Heart right ventricle (tissue), 16 donors: ENCODE measurements around the gene AVPR2. TPM values are rescaled to one million over a fixed set of nuclear protein-coding genes. Genes with fewer than 3 reads are reported as not detected.

Experiments
- ATAC-seq, 8 donors: fragments of 200-7000 bp; cut with Tn5 transposase; one replicate each; pipeline ENCODE4 v1.9.1; 2020; ENCODE audit warnings: mild to moderate bottlenecking in 8 of 8, moderate library complexity in 8 of 8, moderate number of reproducible peaks in 1 of 8
- DNase-seq, 2 donors: peaks; one replicate each; pipeline ENCODE4 v3.0.0-alpha.2; 2020
- H3K27ac ChIP-seq, 10 donors: fragments of 200-600 bp; sonication (generic) in 2 of 10; one replicate each; pipeline versions ENCODE4 v1.5.0 to v1.8.0; 2020 to 2022; ENCODE audit warnings: mild to moderate bottlenecking in 3 of 10
- H3K27me3 ChIP-seq, 7 donors: fragments of 200-600 bp; one replicate each; pipeline ENCODE4 v1.8.0; 2021 to 2022; ENCODE audit warnings: mild to moderate bottlenecking in 2 of 7
- H3K36me3 ChIP-seq, 9 donors: fragments of 200-600 bp; sonication (generic) in 1 of 9; one replicate each; pipeline versions ENCODE4 v1.5.0 to v1.8.0; 2020 to 2022; ENCODE audit warnings: mild to moderate bottlenecking in 2 of 9
- H3K4me1 ChIP-seq, 9 donors: fragments of 200-600 bp; sonication (generic) in 1 of 9; one replicate each; pipeline versions ENCODE4 v1.5.0 to v1.8.0; 2020 to 2022; ENCODE audit warnings: mild to moderate bottlenecking in 4 of 9
- H3K4me3 ChIP-seq, 10 donors: fragments of 200-600 bp; sonication (generic) in 2 of 10; one replicate each; pipeline versions ENCODE4 v1.5.0 to v1.8.0; 2020 to 2022; ENCODE audit warnings: mild to moderate bottlenecking in 7 of 10, moderate library complexity in 2 of 10
- H3K9me3 ChIP-seq, 11 donors: fragments of 200-600 bp in 10 of 11; sonication (generic) in 2 of 11; one replicate each; pipeline versions ENCODE4 v1.5.0 to v1.8.0; 2013 to 2022; ENCODE audit warnings: mild to moderate bottlenecking in 2 of 11, control low read depth in 1 of 11, moderate library complexity in 1 of 11
- WGBS, 2 donors: extraction: QIAGEN DNeasy Blood & Tissue Kit; methylation state at CpG; one replicate each; pipeline ENCODE4 v1.1.7; 2013; ENCODE audit warnings: inconsistent platforms in 1 of 2; 5-methylcytosine and 5-hydroxymethylcytosine counted together
- intact Hi-C, 10 donors: fragments of 100-400 bp; cut with DNase I; formaldehyde crosslinking; loops; one replicate each; pipeline versions ENCODE4 v1.11.1 to v1.14.2; 2022
- polyA plus RNA-seq, 2 donors: library from polyadenylated mRNA; stranded (reverse); fragments of 200-250 nt; gene quantifications; one replicate each; pipeline ENCODE4 v1.2.3, GENCODE V29; 2013
- total RNA-seq, 10 donors: library from RNA; stranded (reverse); fragmentation: NEBNext Ultra II Directional in 3 of 10; extraction: Animal tissue kit (Norgen Biotek cat#: 25700) in 3 of 10; gene quantifications; one replicate each; pipeline versions ENCODE4 v1.2.1 to v1.2.4, GENCODE V29; 2021 to 2023
- TF ChIP-seq, protein P1 (sequence below), 9 donors: fragments of 200-600 bp; sonication (generic) in 2 of 9; IDR thresholded peaks; one replicate each; pipeline versions ENCODE4 v1.5.0 to v1.8.0; 2021 to 2022; ENCODE audit warnings: antibody characterized with exemption in 9 of 9, mild to moderate bottlenecking in 5 of 9, moderate library complexity in 1 of 9
- donor health status: Arrhythmogenic right ventricular cardiomyopathy.
- donor health status: ischemic (EF 13 %, LVEDD 7.1; RV severe dilation, severe dysfunction).
- donor health status: healthy with polysubstance abuse.
- donor health status: DM: no; HTN: yes; CAD: no.
- donor health status: DM: no; HTN: no; CAD: no.
- donor health status: ischemic (EF 25% LVEDD 6.9; RV normal size, moderate dysfunction).
- donor health status: ischemic (EF 25% LVEDD 5.7; RV mildly dilated, moderate dysfunction).
- donor health status: healthy.
- donor health status: DM: yes; HTN: yes; CAD: no.
- donor health status: Ischemic cardiomyopathy.
- donor health status: ischemic (EF 35%, LVEDD 5.7; RV mildly dilated, moderate dysfunction).
- donor health status: nonischemic (EF 11% LVEDD 7.7; RV severe dilation, severe dysfunction).
- donor health status: DM: yes; HTN: yes; CAD: no.
- donor health status: PGD.
- donor health status: ischemic (EF 29% LVEDD 5.4; RV normal size, mild dysfunction).
- donor health status: nonischemic (EF 23%, LVEDD 6.1; RV moderate dilation, normal function).

Gene AVPR2
- total and polyA plus RNA-seq, 12 donors: 1.4 to 8.9 (median 2.4) TPM

GRCh38 chrX:153925739-153926551 is 21.5 kb downstream of the AVPR2 start, which contains the start of gene ARHGAP4:
TSS of gene ARHGAP4 (minus strand) at chrX:153926264. CDS start at chrX:153926202, 62 bp downstream.
- Histone ChIP-seq H3K27ac (peak within 1 kb of the TSS; percentile 94 to 99 (median 97)), H3K9me3 (no peaks in the 10 kb centered on the region), H3K4me1 (peaks cover 0 to 81% (median 57%) of the 10 kb centered on the region in 9 donors), H3K36me3 (peaks cover 0 to 19% (median 0%) of the 10 kb centered on the region in 9 donors), H3K4me3 (peak within 1 kb of the TSS in 8 of 10 donors; percentile 51 to 71 (median 61)), H3K27me3 (peaks cover 0 to 54% (median 0%) of the 10 kb centered on the region in 7 donors)
- DNase-seq (no peak), ATAC-seq (no peak)
- WGBS, 2 donors: 14 to 30% methylated on average over 14 to 49 of the region's 59 CpGs
- intact Hi-C loops: loop anchor here in 4 of 10 donors (10.0 kb wide), 2 partner anchors 111 to 131 kb away; partner anchors contain the start of genes IDH3G (in 3 of the 4) and SSR4 (in 3 of the 4)
- TF ChIP-seq, protein P1, sequence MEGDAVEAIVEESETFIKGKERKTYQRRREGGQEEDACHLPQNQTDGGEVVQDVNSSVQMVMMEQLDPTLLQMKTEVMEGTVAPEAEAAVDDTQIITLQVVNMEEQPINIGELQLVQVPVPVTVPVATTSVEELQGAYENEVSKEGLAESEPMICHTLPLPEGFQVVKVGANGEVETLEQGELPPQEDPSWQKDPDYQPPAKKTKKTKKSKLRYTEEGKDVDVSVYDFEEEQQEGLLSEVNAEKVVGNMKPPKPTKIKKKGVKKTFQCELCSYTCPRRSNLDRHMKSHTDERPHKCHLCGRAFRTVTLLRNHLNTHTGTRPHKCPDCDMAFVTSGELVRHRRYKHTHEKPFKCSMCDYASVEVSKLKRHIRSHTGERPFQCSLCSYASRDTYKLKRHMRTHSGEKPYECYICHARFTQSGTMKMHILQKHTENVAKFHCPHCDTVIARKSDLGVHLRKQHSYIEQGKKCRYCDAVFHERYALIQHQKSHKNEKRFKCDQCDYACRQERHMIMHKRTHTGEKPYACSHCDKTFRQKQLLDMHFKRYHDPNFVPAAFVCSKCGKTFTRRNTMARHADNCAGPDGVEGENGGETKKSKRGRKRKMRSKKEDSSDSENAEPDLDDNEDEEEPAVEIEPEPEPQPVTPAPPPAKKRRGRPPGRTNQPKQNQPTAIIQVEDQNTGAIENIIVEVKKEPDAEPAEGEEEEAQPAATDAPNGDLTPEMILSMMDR (IDR thresholded peaks at IDR 0.05): no peak

GRCh38 chrX:153926552-153926857 is 22.0 kb downstream of the AVPR2 start:
- Histone ChIP-seq H3K4me3 (peak overlapping the region in 8 of 10 donors; percentile 11 to 71 (median 61)), H3K36me3 (peaks cover 0 to 20% (median 0%) of the 10 kb centered on the region in 9 donors), H3K27me3 (peaks cover 0 to 49% (median 0%) of the 10 kb centered on the region in 7 donors), H3K27ac (peak overlapping the region; percentile 94 to 99 (median 97)), H3K4me1 (peaks cover 0 to 78% (median 57%) of the 10 kb centered on the region in 9 donors), H3K9me3 (no peaks in the 10 kb centered on the region)
- ATAC-seq: no peak
- intact Hi-C loops: loop anchor here in 4 of 10 donors (10.0 kb wide), 2 partner anchors 112 to 132 kb away; partner anchors contain the start of genes IDH3G (in 3 of the 4) and SSR4 (in 3 of the 4)
- no peak for DNase-seq
- TF ChIP-seq, protein P1 (IDR thresholded peaks at IDR 0.05): no peak
- WGBS, 2 donors: 25 to 30% methylated on average over 1 to 4 of the region's 4 CpGs

DNA sequence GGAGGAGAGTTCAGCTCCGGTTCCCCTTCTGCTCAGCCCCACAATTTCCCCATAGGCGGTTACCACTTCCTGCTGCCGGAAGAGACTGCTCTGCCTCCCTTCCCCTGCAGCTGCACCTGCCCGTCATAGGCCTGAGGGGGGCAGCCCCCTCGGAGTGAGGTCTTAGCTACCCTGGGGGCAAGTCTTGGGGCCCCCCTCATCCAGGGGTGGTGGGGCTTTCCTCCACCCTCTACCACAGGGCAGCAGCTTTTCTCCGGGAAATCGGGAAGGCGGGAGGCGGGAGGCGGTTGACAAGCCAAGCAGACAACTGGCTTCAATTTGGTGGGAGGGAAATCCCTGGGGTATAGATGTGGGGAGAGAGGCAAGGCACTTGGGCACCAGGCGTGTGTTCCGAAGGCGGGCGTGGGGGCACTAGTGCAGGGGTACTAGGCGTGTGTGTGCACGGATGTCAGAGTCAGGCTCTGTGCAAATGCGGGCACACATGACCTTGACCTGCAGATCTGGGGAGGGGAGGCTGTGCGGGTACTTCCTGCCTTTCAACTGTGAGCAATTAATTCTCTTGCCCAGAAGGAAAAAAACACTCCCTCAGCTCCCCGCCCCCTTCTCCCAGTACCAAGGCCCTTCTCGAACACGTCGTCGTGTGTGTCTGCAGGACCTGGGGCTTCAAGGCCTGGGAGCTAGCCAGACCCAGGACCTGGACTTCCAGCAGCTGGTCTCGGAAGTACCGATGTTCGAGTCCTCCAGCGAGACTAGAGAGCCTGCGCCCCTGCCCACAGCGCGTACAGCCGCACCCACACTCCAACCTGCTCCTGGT is 22.6 kb downstream of the AVPR2 start:
- H3K4me3 ChIP-seq: peak overlapping the region; percentile 44 to 71 (median 60)
- intact Hi-C loops: loop anchor here in 4 of 10 donors (10.0 kb wide), 2 partner anchors 112 to 132 kb away; partner anchors contain the start of genes IDH3G (in 3 of the 4) and SSR4 (in 3 of the 4)
- no peaks in the 10 kb centered on the region for H3K9me3 ChIP-seq
- peak overlapping the region; percentile 94 to 99 (median 97) for H3K27ac ChIP-seq
- H3K27me3 ChIP-seq: peaks cover 0 to 43% (median 0%) of the 10 kb centered on the region in 7 donors
- 11% methylated on average over 25 to 31 of the region's 31 CpGs for WGBS, 2 donors
- peaks cover 0 to 73% (median 57%) of the 10 kb centered on the region in 9 donors for H3K4me1 ChIP-seq
- DNase-seq (peak; percentile 46 to 52), ATAC-seq (peak in 7 of 8 donors; percentile 4 to 30 (median 10))
- H3K36me3 ChIP-seq: peaks cover 0 to 25% (median 0%) of the 10 kb centered on the region in 9 donors
- TF ChIP-seq, protein P1 (IDR thresholded peaks at IDR 0.05): no peak

DNA sequence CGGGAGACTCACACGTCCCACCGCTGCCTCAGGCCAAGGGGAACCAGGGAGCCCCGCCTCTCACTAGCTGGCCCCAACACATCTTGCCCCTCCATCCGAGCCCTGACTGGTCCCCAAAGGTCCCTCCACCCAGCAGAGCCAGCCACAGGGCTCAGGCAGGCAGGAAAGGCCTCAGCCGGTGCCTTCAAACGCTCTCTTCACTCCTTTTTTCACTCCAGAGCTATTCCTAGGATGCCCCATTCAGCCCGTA is 23.1 kb downstream of the AVPR2 start:
- H3K4me3 ChIP-seq: peak overlapping the region; percentile 44 to 71 (median 60)
- peak overlapping the region; percentile 94 to 99 (median 97) for H3K27ac ChIP-seq
- ATAC-seq (peak in 3 of 8 donors; percentile 0 to 3 (median 1)), DNase-seq (no peak)
- WGBS, 2 donors: 0% methylated on average over 7 to 8 of the region's 8 CpGs
- peaks cover 0 to 31% (median 0%) of the 10 kb centered on the region in 9 donors for H3K36me3 ChIP-seq
- peaks cover 0 to 67% (median 52%) of the 10 kb centered on the region in 9 donors for H3K4me1 ChIP-seq
- peaks cover 0 to 42% (median 0%) of the 10 kb centered on the region in 7 donors for H3K27me3 ChIP-seq
- intact Hi-C loops: loop anchor here in 4 of 10 donors (10.0 kb wide), 2 partner anchors 113 to 133 kb away; partner anchors contain the start of genes IDH3G (in 3 of the 4) and SSR4 (in 3 of the 4)
- no peaks in the 10 kb centered on the region for H3K9me3 ChIP-seq
- TF ChIP-seq, protein P1 (IDR thresholded peaks at IDR 0.05): no peak
